Gastrocnemius medialis (tissue), 4 donors: ENCODE measurements around the gene CLPTM1L. TPM values are rescaled to one million over a fixed set of nuclear protein-coding genes. Genes with fewer than 3 reads are reported as not detected.

Experiments used
- ATAC-seq, 2 donors: fragments of 150-250 bp; one replicate each; pipeline ENCODE4 v1.9.1; 2016
- DNase-seq, 2 donors: peaks; one replicate each; pipeline ENCODE4 v3.0.0-alpha.2; 2019
- H3K27ac ChIP-seq, 4 donors: fragments of 200-600 bp; sonication (generic); 1 replicate in 1 of 4; 2 replicates in 3 of 4; pipeline ENCODE4 v1.5.1; 2016 to 2018; ENCODE audit warnings: mild to moderate bottlenecking in 2 of 4, moderate library complexity in 1 of 4
- H3K27me3 ChIP-seq, 3 donors: fragments of 200-600 bp; sonication (generic) in 2 of 3; 1 replicate in 1 of 3; 2 replicates in 2 of 3; pipeline versions ENCODE4 v1.5.1 to v1.6.0; 2016 to 2019; ENCODE audit warnings: mild to moderate bottlenecking in 1 of 3, moderate library complexity in 1 of 3
- H3K36me3 ChIP-seq, 2 donors: fragments of 200-600 bp; sonication (generic) in 1 of 2; one replicate each; pipeline ENCODE4 v1.5.1; 2017 to 2018
- H3K4me1 ChIP-seq, 2 donors: fragments of 200-600 bp; sonication (generic) in 1 of 2; one replicate each; pipeline ENCODE4 v1.5.1; 2016 to 2017; ENCODE audit warnings: mild to moderate bottlenecking in 2 of 2
- H3K4me3 ChIP-seq, 4 donors: fragments of 200-600 bp; sonication (generic) in 3 of 4; 1 replicate in 1 of 4; 2 replicates in 3 of 4; pipeline ENCODE4 v1.5.1; 2016 to 2019; ENCODE audit warnings: mild to moderate bottlenecking in 2 of 4
- H3K9me3 ChIP-seq, 3 donors: fragments of 200-600 bp; sonication (generic) in 2 of 3; 1 replicate in 1 of 3; 2 replicates in 2 of 3; pipeline ENCODE4 v1.5.1; 2016 to 2019
- POLR2A ChIP-seq, 2 donors: fragments of 450-650 bp; IDR thresholded peaks; one replicate each; pipeline ENCODE4 v1.6.1; 2017; ENCODE audit warnings: antibody characterized with exemption in 2 of 2, mild to moderate bottlenecking in 2 of 2, moderate library complexity in 2 of 2
- in situ Hi-C, 4 donors: fragments of 200-750 bp; cut with MboI; loops; one replicate each; pipeline versions ENCODE4 v1.15.0 to v1.8.0; 2017; ENCODE audit warnings: low sequenced_read_pairs in 4 of 4
- intact Hi-C: fragments of 100-400 bp; cut with DNase I; formaldehyde crosslinking; loops from one replicate; pipeline ENCODE4 v1.15.1; 2023; ENCODE audit warnings: low total_unique reads
- total RNA-seq, 4 donors: library from RNA; depleted of rRNA; stranded (reverse); fragments of >200 nt; gene quantifications; one replicate each; pipeline versions ENCODE4 v1.1.0 to v1.2.3, GENCODE V29; 2016
- TF ChIP-seq, protein P1 (sequence below), 5 experiments: fragments of 450-650 bp in 3 of 5; fragments of 200-600 bp in 2 of 5; sonication (generic) in 2 of 5; IDR thresholded peaks in 4 of 5; conservative IDR thresholded peaks in 1 of 5; 1 replicate in 4 of 5; 2 replicates in 1 of 5; pipeline ENCODE4 v1.5.1; 2016 to 2019; ENCODE audit warnings: antibody characterized with exemption in 5 of 5, mild to moderate bottlenecking in 3 of 5, moderate library complexity in 3 of 5

Gene CLPTM1L
- total RNA-seq, 4 donors from 2014 or later, result 29.4 to 41.0 (median 36.8) TPM

DNA sequence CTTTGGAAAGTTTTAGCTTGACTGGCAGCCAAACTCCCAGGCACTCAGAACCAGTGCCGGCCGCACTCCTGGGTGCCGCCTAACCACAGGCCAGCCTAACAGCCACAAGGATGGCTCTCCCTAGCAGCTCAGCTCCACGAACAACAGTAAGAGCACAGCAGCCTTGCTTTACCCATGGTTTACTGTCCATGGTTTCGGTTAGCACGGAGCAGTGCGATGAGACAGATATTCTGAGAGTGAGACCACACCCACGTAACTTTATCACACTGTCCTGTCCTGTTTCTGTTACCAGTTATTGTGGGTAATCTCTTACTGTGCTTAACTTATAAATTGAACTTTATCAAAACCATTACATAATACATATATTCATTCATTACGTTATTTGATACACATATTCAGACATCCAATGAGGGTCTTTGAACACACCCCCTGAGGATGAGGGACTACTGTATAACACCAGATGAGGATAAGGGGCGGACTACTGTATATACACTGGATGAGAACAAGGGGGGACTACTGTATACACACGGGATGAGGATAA is 12.4 kb downstream of the CLPTM1L start:
- intact Hi-C loops (no loop called here), in situ Hi-C loops (no loop called here)
- no peaks in the 10 kb centered on the region for H3K4me1 ChIP-seq
- no peaks in the 10 kb centered on the region for H3K27me3 ChIP-seq
- TF ChIP-seq, protein P1, sequence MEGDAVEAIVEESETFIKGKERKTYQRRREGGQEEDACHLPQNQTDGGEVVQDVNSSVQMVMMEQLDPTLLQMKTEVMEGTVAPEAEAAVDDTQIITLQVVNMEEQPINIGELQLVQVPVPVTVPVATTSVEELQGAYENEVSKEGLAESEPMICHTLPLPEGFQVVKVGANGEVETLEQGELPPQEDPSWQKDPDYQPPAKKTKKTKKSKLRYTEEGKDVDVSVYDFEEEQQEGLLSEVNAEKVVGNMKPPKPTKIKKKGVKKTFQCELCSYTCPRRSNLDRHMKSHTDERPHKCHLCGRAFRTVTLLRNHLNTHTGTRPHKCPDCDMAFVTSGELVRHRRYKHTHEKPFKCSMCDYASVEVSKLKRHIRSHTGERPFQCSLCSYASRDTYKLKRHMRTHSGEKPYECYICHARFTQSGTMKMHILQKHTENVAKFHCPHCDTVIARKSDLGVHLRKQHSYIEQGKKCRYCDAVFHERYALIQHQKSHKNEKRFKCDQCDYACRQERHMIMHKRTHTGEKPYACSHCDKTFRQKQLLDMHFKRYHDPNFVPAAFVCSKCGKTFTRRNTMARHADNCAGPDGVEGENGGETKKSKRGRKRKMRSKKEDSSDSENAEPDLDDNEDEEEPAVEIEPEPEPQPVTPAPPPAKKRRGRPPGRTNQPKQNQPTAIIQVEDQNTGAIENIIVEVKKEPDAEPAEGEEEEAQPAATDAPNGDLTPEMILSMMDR (IDR thresholded peaks at IDR 0.05 in 4 of 5, conservative IDR thresholded peaks at IDR 0.05 in 1 of 5), result no peak
- no peak for TF ChIP-seq POLR2A (IDR thresholded peaks at IDR 0.05)
- DNase-seq, result no peak
- no peak overlapping the region for H3K27ac ChIP-seq
- peaks cover 6 to 74% of the 10 kb centered on the region in 2 donors for H3K36me3 ChIP-seq
- no peaks in the 10 kb centered on the region for H3K9me3 ChIP-seq
- ATAC-seq, result no peak
- H3K4me3 ChIP-seq, result no peak overlapping the region

DNA sequence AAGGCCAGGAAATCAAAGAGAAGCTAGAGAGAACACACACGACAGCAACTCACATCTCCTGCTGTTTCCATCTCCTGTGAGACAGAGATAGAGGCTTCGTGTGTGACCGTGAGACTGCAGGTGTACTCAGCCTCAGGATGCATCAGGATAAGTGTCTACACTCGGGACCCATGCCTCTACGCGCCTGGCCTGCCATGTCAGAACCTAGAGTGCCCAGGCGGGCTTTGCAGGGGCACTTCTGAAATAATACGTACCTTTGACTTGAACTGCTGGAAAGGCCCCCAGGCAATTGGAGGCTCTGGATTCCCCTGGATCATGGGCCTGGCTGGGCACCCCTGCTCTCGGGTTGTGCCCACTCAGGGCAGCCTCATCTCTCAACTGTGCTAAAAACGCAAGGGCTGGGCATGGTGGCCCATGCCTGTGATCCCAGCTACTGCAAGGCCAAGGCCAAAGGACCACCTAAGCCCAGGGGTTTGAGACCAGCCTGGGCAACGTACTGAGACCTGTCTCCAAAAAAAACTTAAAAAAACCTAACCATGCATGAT is 13.0 kb downstream of the CLPTM1L start:
- H3K4me1 ChIP-seq, result no peaks in the 10 kb centered on the region
- H3K9me3 ChIP-seq, result no peaks in the 10 kb centered on the region
- TF ChIP-seq, protein P1 (IDR thresholded peaks at IDR 0.05 in 4 of 5, conservative IDR thresholded peaks at IDR 0.05 in 1 of 5), result no peak
- TF ChIP-seq POLR2A (IDR thresholded peaks at IDR 0.05), result no peak
- in situ Hi-C loops, result no loop called here
- H3K4me3 ChIP-seq, result no peak overlapping the region
- H3K27me3 ChIP-seq, result no peaks in the 10 kb centered on the region
- DNase-seq (no peak), ATAC-seq (no peak)
- no peak overlapping the region for H3K27ac ChIP-seq
- peaks cover 6 to 68% of the 10 kb centered on the region in 2 donors for H3K36me3 ChIP-seq
- intact Hi-C loops, result no loop called here

DNA sequence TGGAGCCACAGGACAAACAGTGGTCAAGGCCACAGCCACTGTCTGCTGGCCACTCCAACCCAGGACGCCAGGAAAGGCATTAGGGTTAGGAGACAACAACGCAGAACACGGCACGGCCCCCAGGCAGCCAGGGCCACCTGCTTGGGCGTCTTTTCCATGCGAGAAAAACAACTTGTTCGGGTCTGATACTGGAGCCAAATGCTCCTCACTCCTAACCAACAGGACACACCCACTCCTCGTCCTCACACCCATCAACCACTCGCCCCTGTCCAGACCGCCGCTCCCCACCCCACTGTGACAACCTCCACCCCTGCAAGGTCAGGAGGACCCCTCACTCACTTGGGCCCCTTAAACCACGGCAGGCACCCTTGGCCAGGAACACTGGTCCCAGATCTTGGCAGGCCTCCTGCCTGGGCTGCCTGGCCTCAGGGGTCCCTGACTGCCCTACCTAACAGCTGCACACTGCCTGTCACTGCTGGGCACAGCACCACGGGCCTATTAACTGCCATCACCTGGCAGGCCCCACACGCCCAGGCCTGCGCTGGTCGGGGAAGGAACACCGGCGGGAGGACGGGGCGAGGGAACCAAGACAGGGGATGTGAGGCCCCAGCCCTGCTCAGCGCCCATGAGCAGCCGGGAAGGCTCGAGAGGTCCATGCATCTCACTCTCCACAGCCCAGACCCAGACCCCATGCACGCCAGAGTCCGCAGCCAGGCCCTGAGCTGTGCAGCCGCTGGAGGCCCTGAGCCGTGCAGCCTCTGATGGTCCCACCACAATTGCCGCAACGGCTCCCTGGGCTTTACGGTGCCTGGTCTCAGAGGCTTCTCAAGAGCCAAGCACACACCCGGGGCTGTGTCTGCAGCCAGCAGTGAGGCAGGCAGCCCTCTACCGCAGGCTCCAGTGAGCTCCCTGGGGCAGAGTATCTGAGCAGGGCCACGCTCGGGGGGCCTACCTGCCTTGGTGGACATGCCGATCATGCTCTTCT is 13.8 kb downstream of the CLPTM1L start:
- no peak for DNase-seq
- no peaks in the 10 kb centered on the region for H3K27me3 ChIP-seq
- H3K27ac ChIP-seq, result peak overlapping the region in 1 of 4 donors; percentile 36
- H3K4me1 ChIP-seq, result no peaks in the 10 kb centered on the region
- TF ChIP-seq, protein P1 (IDR thresholded peaks at IDR 0.05 in 4 of 5, conservative IDR thresholded peaks at IDR 0.05 in 1 of 5), result no peak
- no peak for TF ChIP-seq POLR2A (IDR thresholded peaks at IDR 0.05)
- in situ Hi-C loops (no loop called here), intact Hi-C loops (no loop called here)
- ATAC-seq, result no peak
- H3K4me3 ChIP-seq, result no peak overlapping the region
- no peaks in the 10 kb centered on the region for H3K9me3 ChIP-seq
- peaks cover 6 to 60% of the 10 kb centered on the region in 2 donors for H3K36me3 ChIP-seq

DNA sequence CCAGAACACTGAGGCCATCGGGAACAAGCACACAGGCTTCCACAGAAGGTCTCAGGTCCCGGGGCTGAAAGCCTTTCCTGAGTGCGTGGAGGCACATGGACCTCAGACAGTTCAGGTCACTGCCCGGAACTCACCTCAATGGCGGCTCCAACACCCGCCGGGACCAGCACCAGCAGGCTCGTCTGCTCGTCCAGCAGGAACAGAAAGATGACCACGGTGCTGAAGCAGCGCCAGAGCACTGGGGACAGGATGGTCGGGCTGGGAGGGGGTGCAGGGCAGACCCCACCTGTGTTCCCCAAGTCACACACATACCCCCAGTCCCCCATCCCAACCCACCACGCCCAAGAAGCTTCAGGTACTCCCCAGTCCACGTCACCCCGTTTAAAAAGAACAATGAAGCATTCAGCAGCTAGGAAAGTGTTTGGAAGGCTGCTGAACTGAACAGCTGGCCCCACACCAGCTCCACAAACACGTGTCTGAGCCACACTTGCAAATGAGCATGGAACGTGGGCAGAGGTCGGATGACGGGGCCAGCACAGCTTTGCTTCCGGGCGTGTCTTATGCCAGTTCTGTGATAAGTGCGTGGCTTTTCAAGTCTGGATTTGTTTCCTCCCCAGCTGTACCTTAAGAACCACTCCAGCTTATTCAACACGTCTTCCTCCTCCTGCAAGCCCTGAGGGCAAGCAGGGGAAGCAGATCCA is 14.6 kb downstream of the CLPTM1L start:
- TF ChIP-seq, protein P1 (IDR thresholded peaks at IDR 0.05 in 4 of 5, conservative IDR thresholded peaks at IDR 0.05 in 1 of 5), result no peak
- Histone ChIP-seq H3K27ac (peak overlapping the region in 1 of 4 donors; percentile 36), H3K36me3 (peaks cover 6 to 54% of the 10 kb centered on the region in 2 donors), H3K27me3 (no peaks in the 10 kb centered on the region), H3K9me3 (no peaks in the 10 kb centered on the region), H3K4me1 (peaks cover 1% of the 10 kb centered on the region in 2 donors), H3K4me3 (no peak overlapping the region)
- intact Hi-C loops, result no loop called here
- peak; percentile 50 to 76 for ATAC-seq
- peak in 1 of 2 donors; percentile 44 for DNase-seq
- in situ Hi-C loops, result no loop called here
